SKM-1 treated with dmso at 0.1 percent for 144 hours (cell line): ENCODE measurements around the gene ATF7.
"Not testable (repeated sequence)": the region's sequence is repeated elsewhere in the genome, so short reads cannot be mapped to it uniquely, and the experiment has no call there.

Experiments
- DNase-seq: peaks from one replicate; lab custom pipeline; 2025; ENCODE audit not compliant: unreplicated experiment; lab: John Stamatoyannopoulos, UW

The ATF7 gene

GRCh38 chr12:53484686-53485575 lies 141.3 kb downstream of the ATF7 start:
- no peak for DNase-seq

- DNase-seq, result no peak
These were observed 142.2 kb downstream of the ATF7 start for GRCh38 chr12:53483979-53484377.

GRCh38 chr12:53483225-53483978 lies 142.8 kb downstream of the ATF7 start:
- DNase-seq, result no peak

- no peak for DNase-seq
These were observed 143.5 kb downstream of the ATF7 start for GRCh38 chr12:53482626-53483168.

GRCh38 chr12:53481939-53482586 lies 144.1 kb downstream of the ATF7 start:
- DNase-seq, result no peak

- DNase-seq, result not testable (repeated sequence)
These were observed 144.7 kb downstream of the ATF7 start for GRCh38 chr12:53481458-53481857.

GRCh38 chr12:53480491-53481442 lies 145.4 kb downstream of the ATF7 start:
- no peak for DNase-seq

GRCh38 chr12:53479331-53479730 lies 146.9 kb downstream of the ATF7 start:
- DNase-seq, result no peak

- DNase-seq, result no peak
These were observed 147.3 kb downstream of the ATF7 start for GRCh38 chr12:53478865-53479264.

GRCh38 chr12:53476769-53477209 lies 149.4 kb downstream of the ATF7 start:
- no peak for DNase-seq

- no peak for DNase-seq
These were observed 151.4 kb downstream of the ATF7 start for GRCh38 chr12:53474819-53475218.

GRCh38 chr12:53474077-53474476 lies 152.1 kb downstream of the ATF7 start:
- DNase-seq, result no peak

- no peak for DNase-seq
These were observed 154.1 kb downstream of the ATF7 start for GRCh38 chr12:53472056-53472582.

GRCh38 chr12:53468282-53468681 lies 157.9 kb downstream of the ATF7 start:
- DNase-seq, result no peak

- DNase-seq, result no peak
These were observed 158.3 kb downstream of the ATF7 start for GRCh38 chr12:53467880-53468279.

- DNase-seq, result no peak
These were observed 159.1 kb downstream of the ATF7 start for GRCh38 chr12:53467082-53467481.

GRCh38 chr12:53466640-53467039 lies 159.5 kb downstream of the ATF7 start:
- no peak for DNase-seq

GRCh38 chr12:53465679-53466078 lies 160.5 kb downstream of the ATF7 start:
- no peak for DNase-seq

- DNase-seq, result no peak
These were observed 161.3 kb downstream of the ATF7 start for GRCh38 chr12:53464685-53465418.
